GM12878 (cell line): Measurements from ENCODE around the gene ENDOU. TPM values are rescaled to one million over a fixed set of nuclear protein-coding genes. Genes with fewer than 3 reads are reported as not detected.

Source experiments
- ATAC-seq: fragments of 200-7000 bp; cut with Tn5 transposase; 3 replicates; pipeline ENCODE4 v1.9.1; 2020; ENCODE audit warnings: mild to moderate bottlenecking, moderate library complexity
- BruUV-seq: library from RNA; stranded (reverse); fragments of 400-500 nt; replicated peaks from 2 replicates; lab custom pipeline; 2021; lab: Mats Ljungman, UMichigan
- CTCF ChIA-PET: fragments of 300-600 bp; sonication (Branson Sonifier 250); formaldehyde crosslinking; extraction: SDS; loops from one replicate; lab custom pipeline; 2021; ENCODE audit warnings: inconsistent platforms; lab: Yijun Ruan, JAX
- POLR2A ChIA-PET: fragments of 350-600 bp; formaldehyde crosslinking; extraction: SDS; loops from one replicate; lab custom pipeline; 2021; ENCODE audit warnings: inconsistent platforms; lab: Charles Lee
- RAD21 ChIA-PET: fragments of 300-600 bp; sonication (Branson Sonifier 250); formaldehyde crosslinking; loops from one replicate; lab custom pipeline; 2023; ENCODE audit warnings: antibody characterized with exemption; ENCODE audit not compliant: unreplicated experiment; lab: Charles Lee
- SMC1A ChIA-PET: fragments of 300-600 bp; sonication (Branson Sonifier 250); formaldehyde crosslinking; loops from one replicate; lab custom pipeline; 2023; ENCODE audit not compliant: unreplicated experiment, uncharacterized antibody; lab: Charles Lee
- DNase-seq: peaks from one replicate; pipeline ENCODE4 v3.0.0-alpha.2; 2011; ENCODE audit warnings: low read depth, low spot score
- FAIRE-seq: peaks from 3 replicates; lab custom pipeline; 2011; peaks lifted over from hg19 to GRCh38; lab: Jason Lieb, UNC
- H2AFZ ChIP-seq: 2 replicates; pipeline ENCODE4 v1.6.0; 2011; ENCODE audit warnings: low read depth, low read length, control low read depth; ENCODE audit not compliant: control insufficient read depth
- H3K27ac ChIP-seq: 2 replicates; pipeline ENCODE4 v1.5.1; 2011; ENCODE audit warnings: control low read depth; ENCODE audit not compliant: control insufficient read depth, insufficient read depth
- H3K27me3 ChIP-seq, 2 experiments: replicated peaks in 1 of 2; 2 replicates each; pipeline versions ENCODE4 v1.6.0 to v1.6.1; 2011; ENCODE audit warnings: low read length in 1 of 2; ENCODE audit not compliant: control insufficient read depth in 2 of 2, insufficient read depth in 2 of 2
- H3K36me3 ChIP-seq, 2 experiments: 2 replicates each; pipeline ENCODE4 v1.5.1; 2011; ENCODE audit warnings: low read length in 1 of 2; ENCODE audit not compliant: control insufficient read depth in 2 of 2, insufficient read depth in 2 of 2
- H3K4me1 ChIP-seq: 2 replicates; pipeline ENCODE4 v1.6.1; 2011; ENCODE audit warnings: mild to moderate bottlenecking, low read length, moderate library complexity, mixed read lengths; ENCODE audit not compliant: control insufficient read depth, insufficient read depth
- H3K4me2 ChIP-seq: 2 replicates; pipeline ENCODE4 v1.6.0; 2011; ENCODE audit warnings: control low read depth; ENCODE audit not compliant: control insufficient read depth, insufficient read depth
- H3K4me3 ChIP-seq: fragments of 200-600 bp; sonication (generic); 2 replicates; pipeline ENCODE4 v1.5.1; 2016
- H3K79me2 ChIP-seq: 2 replicates; pipeline ENCODE4 v1.6.0; 2011; ENCODE audit warnings: low read length; ENCODE audit not compliant: control insufficient read depth, insufficient read depth
- H3K9ac ChIP-seq: 2 replicates; pipeline ENCODE4 v1.8.0; 2011; ENCODE audit warnings: low read length, control low read depth, mixed read lengths; ENCODE audit not compliant: control insufficient read depth, insufficient read depth
- H3K9me3 ChIP-seq: replicated peaks from 3 replicates; pipeline ENCODE4 v1.5.1; 2011; ENCODE audit warnings: mild to moderate bottlenecking, low read length; ENCODE audit not compliant: control insufficient read depth, insufficient read depth
- H4K20me1 ChIP-seq: 2 replicates; pipeline ENCODE4 v1.6.0; 2011; ENCODE audit not compliant: control insufficient read depth, insufficient read depth
- ELK1 ChIP-seq: IDR thresholded peaks from 2 replicates; pipeline ENCODE4 v1.6.1; 2012; ENCODE audit warnings: low read depth, low read length, improper control_type of control experiment
- HDGF ChIP-seq: fragments of 450-650 bp; IDR thresholded peaks from 2 replicates; pipeline ENCODE4 v1.6.1; 2016; ENCODE audit warnings: antibody characterized with exemption
- SIX5 ChIP-seq: IDR thresholded peaks from 2 replicates; pipeline ENCODE4 v1.6.1; 2011; ENCODE audit warnings: mild to moderate bottlenecking, low read depth, low read length, moderate library complexity; ENCODE audit not compliant: severe bottlenecking
- SRF ChIP-seq, 2 experiments: IDR thresholded peaks; 2 replicates each; pipeline ENCODE4 v1.6.1; 2011; ENCODE audit warnings: low read depth in 2 of 2, low read length in 2 of 2, mild to moderate bottlenecking in 1 of 2, moderate library complexity in 1 of 2
- WGBS: methylation state at CpG from one replicate; pipeline ENCODE4 v1.1.6; 2016; ENCODE audit warnings: low lambda C conversion rate; ENCODE audit not compliant: insufficient replicate concordance, insufficient coverage; ENCODE audit errors: missing lambda C conversion rate; 5-methylcytosine and 5-hydroxymethylcytosine counted together
- in situ Hi-C: fragments of 300-500 bp; cut with MboI; formaldehyde crosslinking; loops from 9 replicates; pipeline ENCODE4 v1.14.3; 2018; ENCODE audit warnings: mixed read lengths
- intact Hi-C: fragments of 100-400 bp; cut with micrococcal nuclease; formaldehyde crosslinking; loops from one replicate; pipeline ENCODE4 v1.14.2; 2022; ENCODE audit not compliant: unreplicated experiment
- polyA plus RNA-seq, 11 experiments: library from polyadenylated mRNA; depleted of rRNA in 4 of 11; unstranded in 6 of 11; stranded (reverse) in 5 of 11; fragments of >200 nt; fragmentation: Nextera tagmentation in 4 of 11; fragmentation: Illumina TruSeq in 1 of 11; extraction: Ambion mirVana in 4 of 11; extraction: Trizol in 1 of 11; gene quantifications; 1 replicate in 1 of 11; 2 replicates in 10 of 11; pipeline versions ENCODE4 v1.2.1 to v1.2.3, GENCODE V29; 2011 to 2016; ENCODE audit warnings: inconsistent platforms in 2 of 11, missing spikeins in 2 of 11, low read depth in 1 of 11
- total RNA-seq, 4 experiments: library from RNA; depleted of rRNA in 3 of 4; stranded (reverse); fragments of >200 nt in 3 of 4; fragmentation: Illumina TruSeq in 1 of 4; extraction: Trizol in 1 of 4; gene quantifications; 2 replicates each; pipeline versions ENCODE4 v1.2.1 to v1.2.3, GENCODE V29; 2013 to 2021

The ENDOU gene
- total and polyA plus RNA-seq, 10 of the 15 experiments (the other 5 are each of a cell fraction or from before 2014, with no cell fraction given), result 0.03 to 0.17 (median 0.10) TPM; not detected in 4

- RAD21 ChIA-PET, result interaction anchor here (1.1 to 8.9 kb wide), 5 partner anchors 17 to 66 kb away, joined by 3 to 83 read pairs (median 9); partner anchors contain the start of gene RAPGEF3
- DNase-seq, result no peak
- no peak overlapping the region for H3K4me3 ChIP-seq
- CTCF ChIA-PET, result interaction anchor here (0.6 to 19.3 kb wide), 9 partner anchors 10 to 121 kb away, joined by 3 to 814 read pairs (median 5); partner anchors contain the start of gene RAPGEF3
- intact Hi-C loops (loop anchor here (10.0 kb wide), 1 partner anchor 738 kb away; no protein-coding TSS in a partner anchor), in situ Hi-C loops (no loop called here)
- FAIRE-seq, result no peak
- no peaks in the 10 kb centered on the region for H3K36me3 ChIP-seq
- no peaks in the 10 kb centered on the region for H3K9me3 ChIP-seq
- ATAC-seq, result no peak
- no peaks in the 10 kb centered on the region for H3K27me3 ChIP-seq
- no peaks in the 10 kb centered on the region for H4K20me1 ChIP-seq
- H3K4me1 ChIP-seq, result peaks cover 17% of the 10 kb centered on the region; the same call in 1 of the 2 replicates
- no peak overlapping the region for H3K27ac ChIP-seq
- 6% methylated on average over 17 of the region's 17 CpGs for WGBS
- peak overlapping the region; percentile 17 for H3K4me2 ChIP-seq
- SMC1A ChIA-PET, result interaction anchor here (1.6 to 11.3 kb wide), 2 partner anchors 30 to 65 kb away, joined by 7 to 139 read pairs; no protein-coding TSS in a partner anchor
- no peaks in the 10 kb centered on the region for H3K79me2 ChIP-seq
- H3K9ac ChIP-seq, result no peak overlapping the region
- TF ChIP-seq SIX5, result no peak
- no peak for TF ChIP-seq HDGF
- TF ChIP-seq ELK1, result no peak
- TF ChIP-seq SRF (IDR thresholded peaks at IDR 0.05; ENCODE audit: low read depth in 2 of 2, low read length in 2 of 2), result 0 out of 4 replicates have a peak, but pooled peaks have one; percentile 39 to 48
- H2AFZ ChIP-seq, result no peak overlapping the region; the same call in 1 of the 2 replicates
- POLR2A ChIA-PET, result no interaction called here
- no TSS peak for BruUV-seq
Observed at GRCh38 chr12:47772738-47773061, 47.4 kb upstream of the ENDOU start.
